Measurements from ENCODE around the gene MAP2K5.

- TF ChIP-seq POLR2AphosphoS5 (IDR thresholded peaks at IDR 0.05): no peak
- TF ChIP-seq CTCF (IDR thresholded peaks at IDR 0.05): no peak
Measured at GRCh38 chr15:67533873-67534272, 8.6 kb upstream of the MAP2K5 start.
